Fibroblast of villous mesenchyme (primary cell): Measurements from ENCODE around the gene COX11. TPM values are rescaled to one million over a fixed set of nuclear protein-coding genes. Genes with fewer than 3 reads are reported as not detected.

Source experiments
- DNase-seq: peaks from one replicate; pipeline ENCODE4 v3.0.0-alpha.2; 2010; ENCODE audit warnings: low read depth
- H3K4me3 ChIP-seq: 2 replicates; pipeline ENCODE4 v1.5.1; 2011; ENCODE audit warnings: low read depth, mild to moderate bottlenecking, low read length
- total RNA-seq: library from RNA; depleted of rRNA; stranded (reverse); fragments of >200 nt; gene quantifications from 2 replicates; pipeline ENCODE4 v1.2.3, GENCODE V29; 2012
- TF ChIP-seq, protein P1 (sequence below): IDR thresholded peaks from 2 replicates; pipeline ENCODE4 v1.5.1; 2012; ENCODE audit warnings: low read depth, mild to moderate bottlenecking, low read length; ENCODE audit not compliant: insufficient read depth

Gene COX11
- total RNA-seq, 1 donor, result 45.3 TPM

DNA sequence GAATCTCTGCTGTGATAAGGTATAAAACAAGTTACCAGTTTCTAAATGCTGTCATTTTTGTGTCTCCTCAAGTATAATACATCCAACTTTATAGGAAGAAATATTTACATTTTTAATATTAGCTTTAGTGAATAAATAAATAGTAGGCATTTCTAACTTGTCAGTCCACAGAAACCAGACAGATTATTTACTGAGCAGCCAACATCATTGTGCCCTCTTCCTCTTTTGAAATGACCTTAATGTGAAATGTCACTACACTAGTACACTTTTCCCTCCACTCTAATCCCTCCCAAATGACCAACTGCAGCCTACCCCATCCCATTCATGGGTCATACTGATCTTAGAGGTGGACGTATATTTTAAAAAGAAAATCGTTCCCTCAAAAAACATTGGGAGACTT lies 9.3 kb upstream of the COX11 start:
- H3K4me3 ChIP-seq, result no peak overlapping the region
- no peak for DNase-seq
- TF ChIP-seq, protein P1, sequence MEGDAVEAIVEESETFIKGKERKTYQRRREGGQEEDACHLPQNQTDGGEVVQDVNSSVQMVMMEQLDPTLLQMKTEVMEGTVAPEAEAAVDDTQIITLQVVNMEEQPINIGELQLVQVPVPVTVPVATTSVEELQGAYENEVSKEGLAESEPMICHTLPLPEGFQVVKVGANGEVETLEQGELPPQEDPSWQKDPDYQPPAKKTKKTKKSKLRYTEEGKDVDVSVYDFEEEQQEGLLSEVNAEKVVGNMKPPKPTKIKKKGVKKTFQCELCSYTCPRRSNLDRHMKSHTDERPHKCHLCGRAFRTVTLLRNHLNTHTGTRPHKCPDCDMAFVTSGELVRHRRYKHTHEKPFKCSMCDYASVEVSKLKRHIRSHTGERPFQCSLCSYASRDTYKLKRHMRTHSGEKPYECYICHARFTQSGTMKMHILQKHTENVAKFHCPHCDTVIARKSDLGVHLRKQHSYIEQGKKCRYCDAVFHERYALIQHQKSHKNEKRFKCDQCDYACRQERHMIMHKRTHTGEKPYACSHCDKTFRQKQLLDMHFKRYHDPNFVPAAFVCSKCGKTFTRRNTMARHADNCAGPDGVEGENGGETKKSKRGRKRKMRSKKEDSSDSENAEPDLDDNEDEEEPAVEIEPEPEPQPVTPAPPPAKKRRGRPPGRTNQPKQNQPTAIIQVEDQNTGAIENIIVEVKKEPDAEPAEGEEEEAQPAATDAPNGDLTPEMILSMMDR, result no peak

DNA sequence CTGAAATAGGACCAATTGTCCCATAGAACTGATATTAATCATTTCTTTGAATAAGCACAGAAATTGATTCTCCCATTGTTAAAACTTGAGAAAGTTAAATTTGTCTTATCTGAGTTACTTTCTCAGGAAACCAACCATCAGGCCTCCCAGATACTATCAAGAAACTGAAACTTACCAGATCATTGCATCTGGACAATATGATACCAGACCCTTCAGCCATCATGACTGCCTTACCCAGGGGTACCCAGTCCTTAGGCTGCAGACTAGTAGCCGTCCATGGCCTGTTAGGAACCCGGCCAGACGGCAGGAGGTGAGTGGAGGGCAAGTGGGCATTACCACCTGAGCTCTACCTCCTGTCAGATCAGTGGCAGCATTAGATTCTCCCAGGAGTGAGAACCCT lies 7.9 kb upstream of the COX11 start:
- no peak overlapping the region for H3K4me3 ChIP-seq
- DNase-seq, result no peak
- TF ChIP-seq, protein P1, result no peak

DNA sequence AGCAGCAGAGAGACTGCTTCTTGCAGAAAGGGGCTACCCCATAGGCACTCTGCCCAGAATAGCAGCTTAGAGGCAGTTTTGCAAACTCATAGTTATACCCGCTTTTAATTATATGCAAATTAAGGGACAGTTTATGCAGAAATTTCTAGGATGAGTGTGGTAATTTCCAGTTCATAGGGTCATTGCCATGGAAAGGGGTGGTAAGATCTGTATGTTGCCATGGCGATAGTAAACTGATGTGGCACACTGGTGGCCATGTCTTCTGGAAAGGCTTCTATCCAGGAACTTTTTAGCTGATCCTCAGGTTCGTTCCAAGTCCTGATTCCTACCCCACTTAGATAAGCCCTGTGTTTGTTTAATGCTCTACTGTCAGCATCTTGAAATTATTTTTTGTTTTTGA lies 6.3 kb upstream of the COX11 start:
- DNase-seq, result no peak
- TF ChIP-seq, protein P1, result no peak
- H3K4me3 ChIP-seq, result no peak overlapping the region

DNA sequence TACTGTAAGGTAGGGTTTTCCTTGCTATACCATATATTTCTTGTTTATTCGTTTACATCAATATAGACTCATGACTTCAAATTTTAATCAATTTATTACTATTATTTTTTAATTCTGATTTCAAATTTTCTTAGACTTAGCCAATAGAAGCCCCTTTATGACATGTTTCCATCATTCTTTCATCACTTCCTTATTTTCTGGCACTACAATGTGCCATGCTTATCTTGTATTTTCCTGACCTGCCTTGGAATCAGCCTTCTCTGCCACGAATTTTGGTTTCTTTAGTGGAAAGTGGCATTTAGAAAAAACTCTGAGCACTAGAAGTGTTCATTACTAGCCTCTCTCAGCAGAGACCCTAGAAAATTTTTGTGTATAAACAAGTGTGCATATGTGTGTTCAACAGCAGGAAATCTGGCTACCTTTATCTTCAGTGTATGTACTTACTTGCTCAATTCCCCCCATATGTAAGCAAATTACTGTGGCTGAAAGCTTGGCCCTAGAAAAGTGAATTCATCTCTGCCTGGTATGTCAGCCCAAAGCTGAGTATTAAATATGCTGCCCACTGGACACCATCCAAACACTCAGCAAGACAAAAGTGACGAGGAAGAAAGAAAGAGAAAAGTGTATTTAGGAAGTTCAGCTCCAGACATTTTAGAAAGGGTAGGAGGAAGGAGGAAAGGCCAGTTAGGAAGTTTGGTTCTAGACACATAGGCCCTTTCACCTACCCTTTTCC lies 4.1 kb upstream of the COX11 start:
- DNase-seq, result no peak
- no peak overlapping the region for H3K4me3 ChIP-seq
- TF ChIP-seq, protein P1, result no peak

DNA sequence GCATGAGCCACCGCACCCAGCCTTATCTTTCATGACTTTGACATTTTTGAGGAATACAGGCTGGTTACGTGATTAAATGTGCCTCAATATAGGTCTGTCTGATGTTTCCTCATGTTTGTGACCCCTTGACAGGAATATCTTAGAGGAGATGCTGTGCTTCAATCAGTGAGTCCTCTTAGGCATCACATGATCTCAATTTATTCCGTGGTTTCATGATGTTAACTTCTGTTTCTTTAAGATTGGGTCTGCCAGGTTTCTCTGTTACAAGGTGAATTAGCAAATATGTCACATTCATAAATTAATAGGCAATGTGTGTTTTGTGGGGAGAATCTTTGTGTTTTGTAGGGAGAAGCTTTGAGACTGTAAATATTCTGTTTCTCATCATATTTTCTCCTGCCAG lies 3.4 kb upstream of the COX11 start:
- TF ChIP-seq, protein P1, result no peak
- H3K4me3 ChIP-seq, result no peak overlapping the region
- DNase-seq, result no peak

DNA sequence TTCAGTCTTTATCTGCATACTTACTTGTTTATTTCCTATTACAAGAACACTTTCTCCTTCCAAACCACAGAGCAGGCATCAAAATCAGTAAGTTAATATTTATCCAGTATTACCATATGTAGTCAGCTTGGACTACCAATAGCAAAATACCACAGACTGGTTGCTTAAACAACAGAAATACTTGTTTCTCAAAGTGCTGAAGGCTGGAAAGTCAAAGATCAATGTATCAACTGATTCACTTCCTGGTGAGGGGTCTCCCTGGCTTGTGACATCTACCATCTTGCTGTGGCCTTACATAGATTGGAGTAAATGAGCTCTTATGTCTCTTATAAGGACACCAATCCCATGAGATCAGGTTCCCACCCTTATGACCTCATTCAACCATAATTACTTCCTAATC lies 2.7 kb upstream of the COX11 start:
- no peak overlapping the region for H3K4me3 ChIP-seq
- TF ChIP-seq, protein P1, result no peak
- DNase-seq, result no peak
